GM18498 (cell line): ENCODE results near the gene NDUFS2.

ENCODE experiments used
- ATAC-seq: cut with Tn5 transposase; IDR thresholded peaks from one replicate; pipeline ENCODE4 v1.9.1; 2021; ENCODE audit warnings: mild to moderate bottlenecking, moderate library complexity; ENCODE audit not compliant: unreplicated experiment

Gene NDUFS2

DNA sequence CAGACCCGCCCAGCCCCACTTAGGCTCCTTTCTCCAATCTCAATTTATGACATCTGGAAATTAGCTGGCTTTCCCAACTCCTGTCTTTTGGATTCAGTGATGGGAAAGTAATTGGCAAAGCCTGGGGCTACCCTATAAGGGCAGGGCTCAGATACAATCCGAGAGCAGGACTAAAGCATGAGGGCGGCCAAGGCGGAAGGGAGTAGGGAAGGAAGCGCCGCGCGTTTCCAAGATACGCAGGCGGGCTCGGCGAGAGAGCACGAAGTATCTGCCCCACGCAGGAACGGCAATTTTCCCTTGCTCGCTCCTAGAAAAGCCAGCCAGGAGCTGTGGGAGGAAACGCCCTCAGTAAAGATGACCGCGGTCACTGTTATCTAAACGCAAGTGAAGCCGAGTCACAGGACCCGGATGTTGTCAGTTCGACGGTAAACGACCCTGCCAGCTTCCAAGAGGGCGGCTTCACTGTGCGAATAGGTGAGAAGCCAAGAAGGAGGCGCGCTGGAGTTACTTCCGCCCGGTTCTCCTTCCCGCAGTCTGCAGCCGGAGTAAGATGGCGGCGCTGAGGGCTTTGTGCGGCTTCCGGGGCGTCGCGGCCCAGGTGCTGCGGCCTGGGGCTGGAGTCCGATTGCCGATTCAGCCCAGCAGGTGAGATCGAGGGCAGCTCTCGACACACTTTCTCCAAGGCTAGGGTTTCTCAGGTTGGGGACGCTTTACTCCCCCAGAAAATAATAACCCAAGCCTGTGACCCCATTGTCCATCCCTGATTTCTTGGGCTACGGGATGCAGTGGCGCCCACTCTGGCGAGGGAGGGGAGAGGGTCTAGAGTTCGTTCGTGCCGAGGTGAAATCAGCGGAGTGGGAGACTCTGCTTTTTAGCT, at the start of gene NDUFS2:
TSS of gene NDUFS2 (plus strand) at position 532 of the 877 bp plus-strand sequence. CDS start at position 551, 19 bp downstream.
- ATAC-seq: peak; percentile 94

DNA sequence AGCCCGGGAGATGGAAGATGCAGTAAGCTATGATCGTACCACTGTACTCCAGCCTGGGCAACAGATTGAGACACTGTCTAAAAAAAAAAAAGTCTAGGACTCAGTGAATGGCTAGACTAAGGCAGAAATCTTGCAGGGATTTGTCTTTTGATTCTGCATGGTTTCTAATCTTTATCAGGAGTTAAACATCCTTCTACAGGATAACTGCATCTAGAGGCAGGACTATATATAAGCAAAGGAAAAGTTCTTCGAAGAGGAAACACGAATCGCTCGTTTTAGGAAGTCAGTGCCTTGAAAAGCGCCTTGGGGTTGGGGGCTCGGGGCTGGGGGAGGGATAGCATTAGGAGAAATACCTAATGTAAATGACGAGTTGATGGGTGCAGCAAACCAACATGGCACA, 49.0 kb upstream of the NDUFS2 start:
- ATAC-seq: no peak

DNA sequence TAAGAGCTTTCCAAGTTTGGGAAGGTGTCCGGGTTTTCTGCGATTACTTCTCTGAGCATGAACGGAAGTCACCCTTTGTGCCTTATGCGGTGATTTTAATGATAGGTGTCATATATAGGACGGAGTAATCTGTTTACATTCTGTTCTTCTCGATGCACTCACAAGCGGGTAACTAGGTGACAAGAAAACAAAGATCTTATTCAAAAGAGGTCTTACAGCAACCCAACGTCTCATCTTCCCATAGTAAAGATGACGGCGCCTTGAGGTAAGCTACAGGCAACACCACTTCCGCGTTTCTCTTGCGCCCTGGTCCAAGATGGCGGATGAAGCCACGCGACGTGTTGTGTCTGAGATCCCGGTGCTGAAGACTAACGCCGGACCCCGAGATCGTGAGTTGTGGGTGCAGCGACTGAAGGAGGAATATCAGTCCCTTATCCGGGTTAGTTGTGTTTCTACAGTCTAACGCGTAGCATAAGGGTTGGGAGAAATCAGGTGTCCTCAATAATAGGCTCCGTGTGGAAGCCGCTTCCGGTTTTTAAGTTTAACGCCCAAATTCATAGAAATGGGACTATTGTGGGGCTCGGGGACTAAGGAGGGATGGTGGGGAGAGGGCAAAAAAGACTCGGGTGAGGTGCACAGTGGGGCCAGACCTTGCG, 48.4 kb upstream of the NDUFS2 start, which contains the start of gene UFC1:
TSS of gene UFC1 (plus strand) at position 297 of the 656 bp plus-strand sequence. CDS start at position 317, 20 bp downstream.
- peak; percentile 95 for ATAC-seq

DNA sequence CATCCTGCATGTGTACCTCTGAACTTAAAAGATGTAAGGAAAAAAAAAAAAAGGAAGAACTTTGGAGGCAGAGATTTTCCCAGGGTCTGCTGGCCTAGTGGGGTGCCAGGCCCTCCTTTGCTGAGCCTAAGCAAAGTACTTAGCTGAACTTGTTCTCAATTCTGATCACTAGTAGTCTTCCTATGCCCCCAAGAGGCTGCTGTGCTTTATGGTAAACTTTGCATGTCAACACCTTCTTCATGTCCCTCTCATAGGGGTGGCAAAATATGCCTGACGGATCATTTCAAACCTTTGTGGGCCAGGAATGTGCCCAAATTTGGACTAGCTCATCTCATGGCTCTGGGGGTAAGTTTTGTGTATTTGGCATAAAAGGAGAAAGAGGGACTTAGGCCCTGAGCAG, 44.3 kb upstream of the NDUFS2 start:
- ATAC-seq: no peak

DNA sequence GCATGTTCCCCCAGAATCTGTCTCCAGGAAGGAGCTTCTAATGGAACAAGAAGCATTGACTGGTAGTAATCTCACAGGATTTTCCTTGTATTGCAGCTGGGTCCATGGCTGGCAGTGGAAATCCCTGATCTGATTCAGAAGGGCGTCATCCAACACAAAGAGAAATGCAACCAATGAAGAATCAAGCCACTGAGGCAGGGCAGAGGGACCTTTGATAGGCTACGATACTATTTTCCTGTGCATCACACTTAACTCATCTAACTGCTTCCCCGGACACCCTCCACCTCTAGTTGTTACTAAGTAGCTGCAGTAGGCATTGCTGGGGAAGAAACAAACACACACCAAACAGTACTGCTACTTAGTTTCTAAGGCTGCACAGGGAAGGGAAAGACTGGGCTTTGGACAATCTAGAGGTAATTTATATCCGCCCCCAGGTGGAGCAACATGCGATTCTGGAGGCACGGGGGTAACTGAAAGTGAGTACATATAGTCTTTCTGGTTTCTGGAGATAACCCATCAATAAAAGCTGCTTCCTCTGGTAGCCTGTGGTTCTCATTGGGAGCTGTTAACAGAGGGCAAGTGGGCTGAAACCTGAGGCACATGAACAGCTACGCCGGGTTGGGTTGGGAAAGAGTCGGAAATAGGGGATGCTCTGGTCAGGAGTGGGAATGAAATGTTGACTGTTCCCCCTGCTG, 43.7 kb upstream of the NDUFS2 start:
- no peak for ATAC-seq

- ATAC-seq: peak; percentile 86
These were observed 42.9 kb upstream of the NDUFS2 start, which contains the start of gene USP21 for GRCh38 chr1:161159087-161159912. Gene USP21 (plus strand): TSS chr1:161159500. CDS start chr1:161160641, 1,141 bp downstream.

GRCh38 chr1:161159913-161160243, 42.3 kb upstream of the NDUFS2 start:
- ATAC-seq: no peak

GRCh38 chr1:161160671-161161145, 41.5 kb upstream of the NDUFS2 start:
- no peak for ATAC-seq

- ATAC-seq: no peak
These were observed 40.5 kb upstream of the NDUFS2 start for GRCh38 chr1:161161652-161162051.

- ATAC-seq: no peak
These were observed 40.1 kb upstream of the NDUFS2 start for GRCh38 chr1:161162052-161162451.

GRCh38 chr1:161162806-161163205, 39.4 kb upstream of the NDUFS2 start:
- no peak for ATAC-seq

DNA sequence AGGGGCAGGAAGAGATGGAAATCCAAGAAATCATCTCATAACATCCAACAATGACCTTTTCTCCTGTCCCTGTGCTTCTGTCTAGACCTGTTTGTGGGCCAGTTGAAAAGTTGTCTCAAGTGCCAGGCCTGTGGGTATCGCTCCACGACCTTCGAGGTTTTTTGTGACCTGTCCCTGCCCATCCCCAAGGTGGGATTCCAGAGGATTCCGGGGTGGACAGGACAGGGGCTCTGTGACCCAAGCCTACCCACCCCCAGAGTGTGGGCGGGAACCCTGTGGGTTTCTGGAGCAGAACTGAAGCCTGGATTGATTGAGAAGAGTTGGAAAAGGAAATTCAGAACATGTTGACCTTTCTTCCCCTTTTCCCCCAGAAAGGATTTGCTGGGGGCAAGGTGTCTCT, 38.4 kb upstream of the NDUFS2 start:
- ATAC-seq: no peak

DNA sequence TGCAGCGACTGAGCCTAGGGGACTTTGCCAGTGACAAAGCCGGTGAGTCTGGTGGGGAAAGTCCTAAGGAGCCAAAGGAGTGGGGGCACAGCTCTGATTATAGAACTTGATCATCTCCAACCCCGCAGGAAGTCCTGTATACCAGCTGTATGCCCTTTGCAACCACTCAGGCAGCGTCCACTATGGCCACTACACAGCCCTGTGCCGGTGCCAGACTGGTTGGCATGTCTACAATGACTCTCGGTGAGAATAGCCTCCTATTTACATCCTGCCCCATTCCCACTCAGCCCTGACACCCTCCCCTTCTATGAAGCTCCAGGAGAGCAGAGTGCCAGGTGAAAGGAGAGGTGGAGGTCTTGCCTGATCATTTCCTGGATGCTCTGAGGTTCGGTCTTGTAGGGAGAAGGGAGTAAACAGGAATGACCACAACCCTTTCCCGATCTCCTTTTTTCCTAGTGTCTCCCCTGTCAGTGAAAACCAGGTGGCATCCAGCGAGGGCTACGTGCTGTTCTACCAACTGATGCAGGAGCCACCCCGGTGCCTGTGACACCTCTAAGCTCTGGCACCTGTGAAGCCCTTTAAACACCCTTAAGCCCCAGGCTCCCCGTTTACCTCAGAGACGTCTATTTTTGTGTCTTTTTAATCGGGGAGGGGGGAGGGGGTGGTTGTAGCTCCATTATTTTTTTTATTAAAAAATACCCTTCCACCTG, 37.1 kb upstream of the NDUFS2 start:
- no peak for ATAC-seq

DNA sequence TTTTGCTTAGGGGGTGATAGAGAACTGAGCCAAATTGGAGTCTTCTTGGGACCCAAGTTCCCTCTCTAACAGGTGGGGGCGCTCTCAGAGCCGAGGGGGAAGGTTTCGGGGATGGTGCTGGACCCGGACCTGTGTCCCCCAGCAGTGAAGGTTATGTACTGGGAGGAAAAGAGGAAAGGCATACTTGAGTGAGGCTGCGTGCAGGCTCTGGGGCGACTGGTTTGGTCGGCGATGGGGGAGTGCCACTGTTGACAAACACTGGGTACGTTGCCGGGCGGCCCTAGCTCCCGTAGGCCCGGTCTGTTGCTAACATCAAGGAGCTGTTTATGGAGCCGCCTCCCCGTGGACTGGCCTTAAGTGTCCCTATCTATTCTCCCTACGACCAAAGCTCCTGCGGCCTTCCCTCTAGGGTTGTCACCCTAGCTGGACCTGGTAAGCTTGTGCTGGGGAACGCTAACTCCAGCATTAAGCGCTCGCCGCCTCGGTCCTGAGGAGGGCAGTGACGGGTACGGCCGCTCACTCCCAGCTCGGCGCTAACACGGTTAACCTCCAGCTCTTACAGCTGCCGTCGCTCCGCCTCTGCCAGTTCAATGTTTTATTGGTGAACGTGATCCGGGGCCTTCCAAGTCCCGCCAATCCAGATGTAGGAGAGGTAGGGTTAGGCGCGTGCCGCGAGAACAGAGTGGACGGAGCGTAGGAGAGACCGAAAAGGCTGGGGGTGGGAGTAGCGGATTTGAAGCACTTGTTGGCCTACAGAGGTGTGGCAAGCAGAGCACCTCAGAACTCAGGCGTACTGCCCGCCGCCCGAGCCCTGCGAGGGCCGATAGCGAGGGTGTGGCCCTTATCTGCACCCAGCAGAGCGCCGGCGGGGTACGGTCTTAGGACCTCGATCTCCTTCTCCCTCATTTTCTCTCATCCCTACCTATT, 36.2 kb upstream of the NDUFS2 start, which contains the start of gene PPOX:
TSS of gene PPOX (plus strand) at position 685 of the 927 bp plus-strand sequence. CDS start 422 bp downstream, outside the sequence.
- ATAC-seq: peak; percentile 92

- ATAC-seq: no peak
These were observed 35.3 kb upstream of the NDUFS2 start for GRCh38 chr1:161166669-161167548.

GRCh38 chr1:161168906-161169305, 33.3 kb upstream of the NDUFS2 start:
- ATAC-seq: no peak

DNA sequence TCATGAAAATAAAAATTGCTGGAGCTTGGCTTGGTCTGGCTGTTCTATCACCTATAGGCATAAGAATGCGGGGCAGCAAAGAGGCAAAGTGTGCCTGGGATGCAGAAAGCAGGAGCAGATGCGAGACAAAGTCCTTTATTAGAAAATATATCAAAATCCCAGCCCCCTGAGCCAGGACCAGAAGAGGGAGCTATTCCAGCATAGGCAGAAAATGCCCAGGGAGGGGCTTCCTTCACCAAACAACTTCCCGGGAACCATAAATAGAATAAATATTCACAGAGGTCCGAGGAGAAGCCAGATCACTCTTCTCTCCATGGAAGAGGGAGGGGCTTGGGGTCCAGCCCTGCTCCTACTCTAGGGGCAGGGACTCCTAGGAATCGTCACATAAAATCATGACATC, 31.0 kb upstream of the NDUFS2 start:
- no peak for ATAC-seq

GRCh38 chr1:161171696-161172095, 30.5 kb upstream of the NDUFS2 start:
- no peak for ATAC-seq
